Trophoblast cell (in vitro differentiated cells and primary cell): Measurements from ENCODE around the gene UBAC2.

Experiments
- DNase-seq, 2 donors: peaks; one replicate each; pipeline ENCODE4 v3.0.0-alpha.2; 2016
- H2AFZ ChIP-seq: 2 replicates; pipeline ENCODE4 v1.6.1; 2013; ENCODE audit warnings: low read length, moderate library complexity, mild to moderate bottlenecking; ENCODE audit not compliant: insufficient read depth, poor library complexity
- H2AK5ac ChIP-seq: 2 replicates; pipeline ENCODE4 v1.6.1; 2013; ENCODE audit warnings: mild to moderate bottlenecking, low read length
- H2BK120ac ChIP-seq: 2 replicates; pipeline ENCODE4 v1.6.1; 2013; ENCODE audit warnings: low read length, mild to moderate bottlenecking, moderate library complexity; ENCODE audit not compliant: insufficient read depth, poor library complexity
- H2BK12ac ChIP-seq: 2 replicates; pipeline ENCODE4 v1.6.1; 2013; ENCODE audit warnings: mild to moderate bottlenecking, low read length, moderate library complexity
- H2BK5ac ChIP-seq: 2 replicates; pipeline ENCODE4 v1.6.1; 2013; ENCODE audit warnings: low read length, low read depth, moderate library complexity, mild to moderate bottlenecking; ENCODE audit not compliant: poor library complexity
- H3K14ac ChIP-seq: 2 replicates; pipeline ENCODE4 v1.6.1; 2013; ENCODE audit warnings: mild to moderate bottlenecking, low read length
- H3K18ac ChIP-seq: 2 replicates; pipeline ENCODE4 v1.6.1; 2013; ENCODE audit warnings: mild to moderate bottlenecking, low read length
- H3K23ac ChIP-seq: 2 replicates; pipeline ENCODE4 v1.6.1; 2013; ENCODE audit warnings: low read length
- H3K27ac ChIP-seq: 2 replicates; pipeline ENCODE4 v1.5.1; 2013; ENCODE audit warnings: low read depth, mild to moderate bottlenecking, inconsistent platforms, low read length, moderate library complexity
- H3K27me3 ChIP-seq: 2 replicates; pipeline ENCODE4 v1.6.1; 2013; ENCODE audit warnings: inconsistent platforms, mild to moderate bottlenecking, low read length, moderate library complexity; ENCODE audit not compliant: insufficient read depth
- H3K36me3 ChIP-seq, 2 experiments: 1 replicate in 1 of 2; 2 replicates in 1 of 2; pipeline ENCODE4 v1.6.1; 2013; ENCODE audit warnings: low read length in 2 of 2, mild to moderate bottlenecking in 2 of 2, moderate library complexity in 1 of 2; ENCODE audit not compliant: insufficient read depth in 2 of 2, control insufficient read depth in 1 of 2
- H3K4ac ChIP-seq: 2 replicates; pipeline ENCODE4 v1.6.1; 2013; ENCODE audit warnings: low read depth, mild to moderate bottlenecking, low read length, moderate library complexity
- H3K4me1 ChIP-seq, 2 experiments: 1 replicate in 1 of 2; 2 replicates in 1 of 2; pipeline ENCODE4 v1.6.1; 2013; ENCODE audit warnings: low read length in 2 of 2, mild to moderate bottlenecking in 2 of 2, moderate library complexity in 1 of 2; ENCODE audit not compliant: insufficient read depth in 2 of 2, control insufficient read depth in 1 of 2
- H3K4me2 ChIP-seq: 2 replicates; pipeline ENCODE4 v1.6.1; 2013; ENCODE audit warnings: inconsistent platforms, mild to moderate bottlenecking, low read length, moderate library complexity
- H3K4me3 ChIP-seq: 2 replicates; pipeline ENCODE4 v1.5.1; 2013; ENCODE audit warnings: mild to moderate bottlenecking, low read depth, low read length, inconsistent platforms
- H3K79me1 ChIP-seq: one replicate; pipeline ENCODE4 v1.6.1; 2013; ENCODE audit warnings: low read length
- H3K79me2 ChIP-seq: 2 replicates; pipeline ENCODE4 v1.6.1; 2013; ENCODE audit warnings: low read length, mild to moderate bottlenecking; ENCODE audit not compliant: control insufficient read depth, insufficient read depth, poor library complexity
- H3K9ac ChIP-seq: 2 replicates; pipeline ENCODE4 v1.6.1; 2013; ENCODE audit warnings: mild to moderate bottlenecking, low read length
- H3K9me3 ChIP-seq: 2 replicates; pipeline ENCODE4 v1.6.1; 2013; ENCODE audit warnings: low read depth, mild to moderate bottlenecking, control low read depth, inconsistent platforms, low read length; ENCODE audit not compliant: insufficient read depth
- H4K12ac ChIP-seq: 2 replicates; pipeline ENCODE4 v1.6.1; 2013; ENCODE audit warnings: low read depth, mild to moderate bottlenecking, low read length, moderate library complexity
- H4K8ac ChIP-seq: 2 replicates; pipeline ENCODE4 v1.6.1; 2013; ENCODE audit warnings: low read depth, mild to moderate bottlenecking, low read length, moderate library complexity
- H4K91ac ChIP-seq: one replicate; pipeline ENCODE4 v1.6.1; 2013; ENCODE audit warnings: low read depth, mild to moderate bottlenecking, low read length, moderate library complexity
- whole genome bisulfite sequencing: extraction: QIAGEN DNeasy Blood & Tissue Kit; methylation state at CpG from one replicate; pipeline ENCODE4 v1.1.7; 2013; ENCODE audit warnings: missing lambda C conversion rate; ENCODE audit not compliant: insufficient read length, insufficient coverage; ENCODE audit errors: extremely low coverage; 5-methylcytosine and 5-hydroxymethylcytosine counted together

Gene UBAC2

DNA sequence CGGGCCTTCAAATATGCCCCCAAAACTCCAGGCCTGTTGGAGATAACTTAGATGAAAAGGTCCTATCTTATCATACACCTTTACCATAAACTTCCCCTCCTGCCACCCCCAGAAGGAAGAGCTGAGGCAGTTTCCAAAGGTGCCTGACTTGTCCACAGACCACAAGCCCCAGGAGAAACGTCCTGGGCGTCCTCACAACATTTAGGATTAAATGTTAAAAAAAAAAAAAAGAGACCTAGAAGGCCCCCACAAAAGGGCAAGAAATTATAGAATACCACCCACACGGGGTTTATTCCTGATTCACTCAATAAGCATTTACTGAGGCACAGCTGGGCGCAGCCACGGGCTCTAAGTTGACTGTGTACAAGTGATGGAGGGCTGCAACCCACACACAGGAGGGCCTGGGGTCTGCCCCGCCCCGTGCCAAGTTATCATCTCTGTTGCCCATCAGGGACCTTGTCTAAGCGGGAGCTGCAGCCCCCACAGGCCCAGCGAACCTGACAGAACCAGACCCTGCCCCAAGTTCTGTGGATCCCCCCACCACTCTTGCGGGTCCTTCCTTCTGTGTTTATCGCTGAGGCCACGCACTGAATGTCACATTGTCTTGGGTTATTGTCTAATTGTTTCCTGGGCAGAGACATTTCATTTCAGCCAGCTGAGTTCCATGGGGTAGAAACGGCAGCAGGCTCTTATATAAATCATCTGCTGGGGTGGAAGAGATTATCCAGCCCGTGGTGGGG, 217.6 kb downstream of the UBAC2 start:
- H2BK12ac ChIP-seq, result no peak overlapping the region
- H3K9me3 ChIP-seq, result peaks cover 5% of the 10 kb centered on the region
- no CpG with 5 or more reads among the region's 15 CpGs for WGBS

DNA sequence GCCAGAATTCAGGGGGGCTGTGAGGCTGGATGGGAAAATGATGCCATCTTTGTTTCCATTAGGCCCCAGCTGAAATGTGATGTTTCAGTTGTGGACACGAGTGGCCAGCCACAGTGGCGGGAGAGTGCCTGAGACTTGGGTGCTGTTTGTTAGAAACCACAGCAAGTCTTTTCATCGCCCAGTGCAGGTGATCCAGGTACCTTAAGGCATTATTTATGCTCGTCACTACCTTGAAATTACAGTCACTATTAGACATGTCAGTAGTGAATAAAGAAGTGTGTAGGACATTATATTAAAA, 218.1 kb downstream of the UBAC2 start:
- Histone ChIP-seq H3K36me3 (no peaks in the 10 kb centered on the region), H3K4me1 (no peaks in the 10 kb centered on the region), H3K27me3 (no peaks in the 10 kb centered on the region), H4K91ac (no peak overlapping the region), H2BK120ac (no peak overlapping the region), H3K9ac (no peak overlapping the region), H3K4me3 (no peak overlapping the region), H3K9me3 (peaks cover 5% of the 10 kb centered on the region), H3K4me2 (no peak overlapping the region), H4K12ac (no peak overlapping the region), H4K8ac (no peak overlapping the region), H3K18ac (no peak overlapping the region), H2AFZ (no peak overlapping the region), H2BK5ac (no peak overlapping the region), H3K4ac (no peak overlapping the region), H3K14ac (no peak overlapping the region), H3K27ac (no peak overlapping the region), H3K79me1 (no peaks in the 10 kb centered on the region), H2AK5ac (no peak overlapping the region), H3K79me2 (no peaks in the 10 kb centered on the region), H2BK12ac (no peak overlapping the region), H3K23ac (no peak overlapping the region)
- WGBS, result no CpG with 5 or more reads among the region's 4 CpGs
- DNase-seq, result no peak

More for the DNA sequence above, 217.6 kb downstream of the UBAC2 start:
- Histone ChIP-seq H3K36me3 (no peaks in the 10 kb centered on the region), H4K91ac (no peak overlapping the region), H3K9ac (no peak overlapping the region), H4K12ac (no peak overlapping the region), H3K79me1 (no peaks in the 10 kb centered on the region), H3K27me3 (no peaks in the 10 kb centered on the region), H3K18ac (no peak overlapping the region), H3K79me2 (no peaks in the 10 kb centered on the region), H2BK120ac (no peak overlapping the region), H2BK5ac (no peak overlapping the region), H4K8ac (no peak overlapping the region), H3K14ac (no peak overlapping the region), H3K23ac (no peak overlapping the region), H3K4ac (no peak overlapping the region), H3K4me3 (no peak overlapping the region), H2AK5ac (no peak overlapping the region), H2AFZ (no peak overlapping the region), H3K4me1 (no peaks in the 10 kb centered on the region), H3K4me2 (no peak overlapping the region), H3K27ac (no peak overlapping the region)
- no peak for DNase-seq

DNA sequence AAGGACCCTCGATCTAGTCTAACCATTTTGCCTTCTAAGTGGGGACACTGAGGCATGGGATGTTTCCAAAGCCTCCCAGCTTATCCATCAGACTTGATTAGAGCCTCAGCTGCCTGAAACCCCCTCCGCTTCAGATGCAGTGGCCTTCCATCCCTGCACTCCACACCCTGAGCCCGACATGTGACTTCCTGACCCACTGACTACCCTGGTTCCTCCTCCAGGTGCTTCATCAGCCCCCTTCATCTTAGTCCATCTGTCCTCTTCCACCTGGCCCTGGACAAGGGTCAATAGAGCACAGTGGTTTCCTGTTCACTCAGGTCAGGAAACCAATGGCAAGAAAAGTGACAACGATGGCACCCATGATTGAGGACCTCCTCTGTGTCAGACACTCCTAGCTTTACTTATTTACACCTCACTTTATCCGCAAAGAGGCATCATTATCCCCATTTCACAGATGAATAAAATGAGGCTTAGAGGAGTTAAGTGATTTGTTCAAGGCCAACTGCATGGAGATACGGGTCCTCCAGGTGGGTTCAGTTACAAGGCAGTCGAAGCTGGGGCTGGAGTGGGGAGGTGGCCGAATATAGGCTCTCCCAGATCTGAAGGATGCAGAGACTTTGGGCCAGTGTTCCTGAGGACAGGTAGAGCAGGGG, 219.1 kb downstream of the UBAC2 start:
- H3K23ac ChIP-seq, result no peak overlapping the region
- no peaks in the 10 kb centered on the region for H3K4me1 ChIP-seq
- no peak overlapping the region for H2BK120ac ChIP-seq
- no CpG with 5 or more reads among the region's 8 CpGs for WGBS
- H2AK5ac ChIP-seq, result no peak overlapping the region
- no peak overlapping the region for H4K8ac ChIP-seq
- no peak overlapping the region for H2BK5ac ChIP-seq
- no peak overlapping the region for H3K9ac ChIP-seq
- H3K9me3 ChIP-seq, result peaks cover 4% of the 10 kb centered on the region
- H2BK12ac ChIP-seq, result no peak overlapping the region
- H3K4me2 ChIP-seq, result no peak overlapping the region
- no peak overlapping the region for H2AFZ ChIP-seq
- H3K79me1 ChIP-seq, result no peaks in the 10 kb centered on the region
- H3K27ac ChIP-seq, result no peak overlapping the region
- no peak overlapping the region for H3K4me3 ChIP-seq
- H3K36me3 ChIP-seq, result no peaks in the 10 kb centered on the region
- no peak overlapping the region for H4K91ac ChIP-seq
- no peaks in the 10 kb centered on the region for H3K27me3 ChIP-seq
- DNase-seq, result no peak
- no peak overlapping the region for H3K18ac ChIP-seq
- H3K14ac ChIP-seq, result no peak overlapping the region
- H4K12ac ChIP-seq, result no peak overlapping the region
- no peaks in the 10 kb centered on the region for H3K79me2 ChIP-seq
- no peak overlapping the region for H3K4ac ChIP-seq

DNA sequence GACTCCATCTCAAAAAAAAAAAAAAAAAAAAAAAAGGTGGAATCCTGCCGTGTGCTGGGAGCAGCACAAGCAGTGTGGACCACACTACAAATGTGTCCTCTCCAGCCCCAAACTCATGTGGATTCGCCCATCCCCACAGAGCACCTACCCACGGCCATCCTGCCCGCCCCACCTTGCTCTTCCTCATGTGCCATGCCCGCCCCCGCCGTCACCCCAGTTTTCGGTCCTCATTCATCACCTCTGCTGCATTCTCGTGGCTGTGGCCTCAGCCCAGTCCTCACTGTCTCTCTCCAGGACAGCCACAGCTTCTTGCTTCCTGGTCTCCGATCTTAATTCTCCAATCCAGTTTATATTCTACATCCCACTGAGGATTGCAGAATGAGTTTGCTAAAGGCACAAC, 220.6 kb downstream of the UBAC2 start:
- Histone ChIP-seq H3K27ac (no peak overlapping the region), H3K9me3 (no peaks in the 10 kb centered on the region), H3K4ac (no peak overlapping the region), H2AFZ (no peak overlapping the region), H3K36me3 (no peaks in the 10 kb centered on the region), H3K79me2 (no peaks in the 10 kb centered on the region), H3K79me1 (no peaks in the 10 kb centered on the region), H4K91ac (no peak overlapping the region), H2BK12ac (no peak overlapping the region), H3K4me1 (no peaks in the 10 kb centered on the region), H2BK120ac (no peak overlapping the region), H3K4me3 (no peak overlapping the region), H3K9ac (no peak overlapping the region), H2AK5ac (no peak overlapping the region), H3K14ac (no peak overlapping the region), H2BK5ac (no peak overlapping the region), H3K27me3 (no peaks in the 10 kb centered on the region), H4K8ac (no peak overlapping the region), H3K4me2 (no peak overlapping the region), H4K12ac (no peak overlapping the region), H3K23ac (no peak overlapping the region), H3K18ac (no peak overlapping the region)
- no CpG with 5 or more reads among the region's 10 CpGs for WGBS
- DNase-seq, result no peak
